Measurements from ENCODE around the gene PDE2A. TPM values are rescaled to one million over a fixed set of nuclear protein-coding genes. Genes with fewer than 3 reads are reported as not detected.
A peak's percentile ranks its signal among the peaks of the same experiment; 100 is the strongest.

Gene PDE2A
- total and polyA plus RNA-seq, 2 donors (not counting 1 experiment from before 2014, with no cell fraction given), result 0.88 to 2.9 TPM

DNA sequence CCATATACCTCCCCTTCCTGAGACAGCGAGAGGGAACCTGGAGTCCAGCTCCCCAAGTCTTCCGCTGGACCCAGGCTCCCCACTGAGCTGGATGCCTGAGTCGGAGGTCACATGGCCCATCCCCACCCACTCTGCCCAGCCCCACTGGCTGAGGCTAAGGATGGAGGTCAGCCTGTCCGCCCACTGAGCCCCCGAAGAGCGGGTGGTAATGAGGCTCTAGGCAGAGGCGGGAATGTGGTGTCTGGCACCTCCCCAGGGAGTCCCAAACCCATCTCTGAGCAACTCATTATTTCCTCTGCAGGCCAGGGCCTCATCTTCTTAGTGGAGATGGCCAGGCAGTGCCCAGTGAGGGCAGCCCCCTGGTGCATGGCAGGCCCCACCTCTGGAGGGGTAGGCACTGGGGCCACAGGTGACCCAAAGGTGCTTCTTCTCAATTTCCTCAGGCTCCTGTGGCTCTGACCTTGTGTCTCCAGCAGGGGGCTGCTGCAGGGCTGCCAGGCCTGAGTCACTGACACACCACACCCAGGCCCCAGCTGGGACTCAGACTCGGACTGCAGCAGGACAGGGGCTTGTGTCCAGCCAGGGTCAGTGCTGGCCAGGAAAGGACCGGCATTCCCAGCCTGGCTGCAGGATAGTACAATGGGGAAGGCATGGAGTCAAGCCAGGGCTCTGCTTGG, 10.2 kb upstream of the PDE2A start:
- Histone ChIP-seq H4K20me1 (ENCODE audit: control insufficient read depth, insufficient read depth, low read length, poor library complexity, severe bottlenecking) (peaks cover 30% of the 10 kb centered on the region), H3K9ac (ENCODE audit: low read length) (no peak overlapping the region), H3K79me2 (ENCODE audit: control insufficient read depth, insufficient read depth, low read length) (no peaks in the 10 kb centered on the region), H3K4me1 (ENCODE audit: control insufficient read depth in 2 of 2, insufficient read depth in 2 of 2, low read length in 2 of 2) (no peaks in the 10 kb centered on the region), H3K4me3 (ENCODE audit: control extremely low read depth in 1 of 5, extremely low read depth in 1 of 5, insufficient read depth in 1 of 5, low read depth in 2 of 5, low read length in 4 of 5) (no peak overlapping the region), H3K36me3 (replicated peaks in 1 of 2; ENCODE audit: control extremely low read depth in 1 of 2, control insufficient read depth in 1 of 2, extremely low read depth in 1 of 2, insufficient read depth in 2 of 2, low read length in 1 of 2) (peaks cover 0 to 53% of the 10 kb centered on the region in 2 experiments), H3K4me2 (replicated peaks; ENCODE audit: low read depth, low read length, poor library complexity, severe bottlenecking) (no peak overlapping the region), H3K27me3 (replicated peaks in 1 of 4; ENCODE audit: control extremely low read depth in 1 of 4, control insufficient read depth in 3 of 4, insufficient read depth in 4 of 4, low read length in 3 of 4) (no peaks in the 10 kb centered on the region), H2AFZ (ENCODE audit: insufficient read depth, low read depth, low read length, poor library complexity, severe bottlenecking) (no peak overlapping the region), H3K27ac (ENCODE audit: low read length in 2 of 2) (no peak overlapping the region), H3K9me3 (ENCODE audit: control extremely low read depth in 1 of 3, control insufficient read depth in 2 of 3, insufficient read depth in 1 of 3, low read length in 2 of 3) (no peaks in the 10 kb centered on the region)
- 93% methylated on average over 6 of the region's 9 CpGs for WGBS (ENCODE audit: insufficient coverage)
- intact Hi-C loops (cut with micrococcal nuclease), result loop anchor here (1.0 to 5.0 kb wide), 4 partner anchors 38 to 558 kb away; no protein-coding TSS in a partner anchor
- Mint-ChIP-seq H3K27ac (peak overlapping the region; percentile 22), H3K9me3 (ENCODE audit: insufficient read depth) (no peaks in the 10 kb centered on the region), H3K27me3 (no peaks in the 10 kb centered on the region), H3K4me1 (peaks cover 5% of the 10 kb centered on the region), H3K4me3 (no peak overlapping the region)
- CTCF ChIA-PET, result interaction anchor here (0.6 to 5.5 kb wide), 43 partner anchors 8 to 708 kb away, joined by 3 to 64 read pairs (median 4); partner anchors contain the start of gene STARD10
- ATAC-seq (ENCODE audit: low read depth) (peak; percentile 75), DNase-seq (peak; percentile 63)
- TF ChIP-seq, protein P1, sequence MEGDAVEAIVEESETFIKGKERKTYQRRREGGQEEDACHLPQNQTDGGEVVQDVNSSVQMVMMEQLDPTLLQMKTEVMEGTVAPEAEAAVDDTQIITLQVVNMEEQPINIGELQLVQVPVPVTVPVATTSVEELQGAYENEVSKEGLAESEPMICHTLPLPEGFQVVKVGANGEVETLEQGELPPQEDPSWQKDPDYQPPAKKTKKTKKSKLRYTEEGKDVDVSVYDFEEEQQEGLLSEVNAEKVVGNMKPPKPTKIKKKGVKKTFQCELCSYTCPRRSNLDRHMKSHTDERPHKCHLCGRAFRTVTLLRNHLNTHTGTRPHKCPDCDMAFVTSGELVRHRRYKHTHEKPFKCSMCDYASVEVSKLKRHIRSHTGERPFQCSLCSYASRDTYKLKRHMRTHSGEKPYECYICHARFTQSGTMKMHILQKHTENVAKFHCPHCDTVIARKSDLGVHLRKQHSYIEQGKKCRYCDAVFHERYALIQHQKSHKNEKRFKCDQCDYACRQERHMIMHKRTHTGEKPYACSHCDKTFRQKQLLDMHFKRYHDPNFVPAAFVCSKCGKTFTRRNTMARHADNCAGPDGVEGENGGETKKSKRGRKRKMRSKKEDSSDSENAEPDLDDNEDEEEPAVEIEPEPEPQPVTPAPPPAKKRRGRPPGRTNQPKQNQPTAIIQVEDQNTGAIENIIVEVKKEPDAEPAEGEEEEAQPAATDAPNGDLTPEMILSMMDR (IDR thresholded peaks at IDR 0.05), result peak; percentile 17
- no peak for TF ChIP-seq EZH2 (IDR thresholded peaks at IDR 0.05; ENCODE audit: borderline replicate concordance, insufficient read depth, low read depth, low read length, poor library complexity, severe bottlenecking)
- POLR2A ChIA-PET, result interaction anchor here (0.6 kb wide), 1 partner anchor 9 kb away, joined by 3 read pairs; no protein-coding TSS in a partner anchor

DNA sequence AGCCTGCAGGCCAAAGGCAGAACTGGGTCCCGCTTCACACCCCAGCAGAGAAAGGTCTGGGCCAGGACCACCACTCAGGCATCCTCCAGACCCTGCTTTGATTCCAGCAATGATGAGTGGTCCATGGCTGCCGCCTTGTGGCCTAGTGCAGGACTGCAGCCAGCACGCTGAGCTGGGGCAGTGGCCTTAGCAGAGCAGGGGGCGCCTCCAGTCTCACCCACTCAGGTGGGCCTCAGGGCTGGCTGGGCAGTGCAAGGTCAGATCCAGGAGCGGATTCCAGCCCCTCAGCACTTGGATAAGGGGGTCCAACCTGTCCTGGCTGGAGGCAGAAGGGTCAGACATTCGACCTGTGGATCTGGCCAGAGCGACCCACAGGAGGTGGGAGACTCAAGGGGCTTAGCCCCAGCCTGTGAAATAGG, 9.6 kb upstream of the PDE2A start:
- ChIA-PET POLR2A (no interaction called here), CTCF (interaction anchor here (0.6 to 5.5 kb wide), 36 partner anchors 8 to 707 kb away, joined by 3 to 64 read pairs (median 4); partner anchors contain the start of gene STARD10)
- no peaks in the 10 kb centered on the region for H3K27me3 Mint-ChIP-seq
- H3K4me1 Mint-ChIP-seq, result peaks cover 6% of the 10 kb centered on the region
- Histone ChIP-seq H3K4me1 (ENCODE audit: control insufficient read depth in 2 of 2, insufficient read depth in 2 of 2, low read length in 2 of 2) (no peaks in the 10 kb centered on the region), H3K9ac (ENCODE audit: low read length) (no peak overlapping the region), H4K20me1 (ENCODE audit: control insufficient read depth, insufficient read depth, low read length, poor library complexity, severe bottlenecking) (peaks cover 30% of the 10 kb centered on the region), H3K36me3 (replicated peaks in 1 of 2; ENCODE audit: control extremely low read depth in 1 of 2, control insufficient read depth in 1 of 2, extremely low read depth in 1 of 2, insufficient read depth in 2 of 2, low read length in 1 of 2) (peaks cover 0 to 47% of the 10 kb centered on the region in 2 experiments), H3K79me2 (ENCODE audit: control insufficient read depth, insufficient read depth, low read length) (no peaks in the 10 kb centered on the region), H3K4me2 (replicated peaks; ENCODE audit: low read depth, low read length, poor library complexity, severe bottlenecking) (no peak overlapping the region), H2AFZ (ENCODE audit: insufficient read depth, low read depth, low read length, poor library complexity, severe bottlenecking) (no peak overlapping the region), H3K27me3 (replicated peaks in 1 of 4; ENCODE audit: control extremely low read depth in 1 of 4, control insufficient read depth in 3 of 4, insufficient read depth in 4 of 4, low read length in 3 of 4) (no peaks in the 10 kb centered on the region), H3K9me3 (ENCODE audit: control extremely low read depth in 1 of 3, control insufficient read depth in 2 of 3, insufficient read depth in 1 of 3, low read length in 2 of 3) (no peaks in the 10 kb centered on the region), H3K27ac (ENCODE audit: low read length in 2 of 2) (peak overlapping the region in 1 of 2 donors; percentile 11), H3K4me3 (ENCODE audit: control extremely low read depth in 1 of 5, extremely low read depth in 1 of 5, insufficient read depth in 1 of 5, low read depth in 2 of 5, low read length in 4 of 5) (no peak overlapping the region)
- ATAC-seq (ENCODE audit: low read depth) (peak; percentile 74), DNase-seq (peak; percentile 76)
- TF ChIP-seq, protein P1 (IDR thresholded peaks at IDR 0.05), result peak; percentile 95
- TF ChIP-seq EZH2 (IDR thresholded peaks at IDR 0.05; ENCODE audit: borderline replicate concordance, insufficient read depth, low read depth, low read length, poor library complexity, severe bottlenecking), result no peak
- intact Hi-C loops (cut with micrococcal nuclease), result loop anchor here (1.0 to 5.0 kb wide), 6 partner anchors 39 to 559 kb away; no protein-coding TSS in a partner anchor
- H3K4me3 Mint-ChIP-seq, result no peak overlapping the region
- WGBS (ENCODE audit: insufficient coverage), result 51% methylated on average over 7 of the region's 7 CpGs
- H3K9me3 Mint-ChIP-seq (ENCODE audit: insufficient read depth), result no peaks in the 10 kb centered on the region
- H3K27ac Mint-ChIP-seq, result no peak overlapping the region

Measured in B cell (primary cell).